ENCODE data around the gene SPATA20. TPM values are rescaled to one million over a fixed set of nuclear protein-coding genes. Genes with fewer than 3 reads are reported as not detected.

The SPATA20 gene
- total RNA-seq, 3 donors from 2014 or later = 52.4 to 62.3 (median 58.4) TPM

GRCh38 chr17:50571681-50572080, 24.7 kb downstream of the SPATA20 start:
- TF ChIP-seq POLR2A (IDR thresholded peaks at IDR 0.05) (no peak), CTCF (IDR thresholded peaks at IDR 0.05) (no peak), POLR2AphosphoS5 (IDR thresholded peaks at IDR 0.05) (no peak)
- intact Hi-C loops (cut with DNase I; ENCODE audit: low total_unique reads) = no loop called here
- Histone ChIP-seq H3K4me1 (no peaks in the 10 kb centered on the region), H3K4me3 (no peak overlapping the region), H3K9me3 (no peaks in the 10 kb centered on the region), H3K27me3 (no peaks in the 10 kb centered on the region), H3K27ac (no peak overlapping the region), H3K36me3 (no peaks in the 10 kb centered on the region)
- DNase-seq (ENCODE audit: low spot score in 2 of 2) = no peak

DNA sequence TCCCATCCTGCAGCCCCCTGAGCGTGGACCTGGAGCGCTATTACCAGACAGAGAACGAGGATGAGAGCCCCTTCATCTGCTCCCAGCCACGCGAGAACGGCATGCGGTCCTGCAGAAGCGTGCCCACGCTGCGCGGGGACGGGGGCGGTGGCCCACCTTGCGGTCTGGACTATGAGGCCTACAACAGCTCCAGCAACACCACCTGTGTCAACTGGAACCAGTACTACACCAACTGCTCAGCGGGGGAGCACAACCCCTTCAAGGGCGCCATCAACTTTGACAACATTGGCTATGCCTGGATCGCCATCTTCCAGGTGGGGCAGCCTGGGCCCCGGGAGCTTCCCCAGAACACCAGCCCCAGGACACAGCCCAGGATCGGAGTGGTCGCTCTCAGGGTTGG, 25.6 kb downstream of the SPATA20 start:
- Histone ChIP-seq H3K36me3 (no peaks in the 10 kb centered on the region), H3K27me3 (no peaks in the 10 kb centered on the region), H3K4me3 (no peak overlapping the region), H3K9me3 (no peaks in the 10 kb centered on the region), H3K27ac (no peak overlapping the region), H3K4me1 (no peaks in the 10 kb centered on the region)
- DNase-seq (ENCODE audit: low spot score in 2 of 2) = no peak
- intact Hi-C loops (cut with DNase I; ENCODE audit: low total_unique reads) = no loop called here
- TF ChIP-seq POLR2AphosphoS5 (IDR thresholded peaks at IDR 0.05) = no peak
- TF ChIP-seq POLR2A (IDR thresholded peaks at IDR 0.05) = no peak
- no peak for TF ChIP-seq CTCF (IDR thresholded peaks at IDR 0.05)

DNA sequence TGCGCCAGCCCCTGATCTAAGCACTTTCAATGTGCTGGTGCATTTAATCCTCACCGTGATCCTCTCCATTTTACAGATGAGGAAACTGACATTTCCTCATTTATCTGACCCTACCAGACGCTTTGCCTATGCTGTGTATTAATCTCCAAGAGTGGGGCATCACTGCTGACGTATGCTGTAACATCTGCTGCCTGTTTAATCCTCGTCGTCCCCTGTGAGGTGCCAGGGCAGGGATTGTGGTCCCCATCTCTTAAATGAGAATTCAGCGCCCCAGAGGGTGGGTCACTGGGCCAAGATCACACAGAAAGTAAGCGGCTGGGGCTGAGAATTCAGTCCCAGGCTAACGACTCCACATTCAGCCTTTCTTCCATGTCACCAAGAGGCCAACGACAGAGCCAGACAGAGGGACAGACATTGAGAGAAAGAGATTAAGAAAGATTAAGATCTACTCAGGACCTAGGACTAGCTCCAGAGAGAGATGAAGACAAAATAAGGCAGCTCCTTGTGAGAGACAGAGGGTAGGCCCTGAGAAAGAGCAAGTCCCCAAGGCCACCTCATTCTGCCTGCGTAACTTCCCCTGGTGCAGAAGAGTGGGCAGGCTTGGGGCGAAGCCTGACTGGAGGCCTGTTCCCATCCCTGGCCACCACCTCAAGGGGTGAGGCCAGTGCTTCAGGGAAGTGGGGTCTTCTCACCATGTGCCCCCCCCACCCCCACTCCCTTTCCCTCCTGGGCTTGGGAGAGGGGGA, 27.1 kb downstream of the SPATA20 start:
- Histone ChIP-seq H3K4me3 (no peak overlapping the region), H3K36me3 (no peaks in the 10 kb centered on the region), H3K9me3 (no peaks in the 10 kb centered on the region), H3K4me1 (no peaks in the 10 kb centered on the region), H3K27me3 (no peaks in the 10 kb centered on the region), H3K27ac (no peak overlapping the region)
- no peak for TF ChIP-seq CTCF (IDR thresholded peaks at IDR 0.05)
- TF ChIP-seq POLR2AphosphoS5 (IDR thresholded peaks at IDR 0.05) = no peak
- TF ChIP-seq POLR2A (IDR thresholded peaks at IDR 0.05) = no peak
- intact Hi-C loops (cut with DNase I; ENCODE audit: low total_unique reads) = no loop called here
- no peak for DNase-seq (ENCODE audit: low spot score in 2 of 2)

DNA sequence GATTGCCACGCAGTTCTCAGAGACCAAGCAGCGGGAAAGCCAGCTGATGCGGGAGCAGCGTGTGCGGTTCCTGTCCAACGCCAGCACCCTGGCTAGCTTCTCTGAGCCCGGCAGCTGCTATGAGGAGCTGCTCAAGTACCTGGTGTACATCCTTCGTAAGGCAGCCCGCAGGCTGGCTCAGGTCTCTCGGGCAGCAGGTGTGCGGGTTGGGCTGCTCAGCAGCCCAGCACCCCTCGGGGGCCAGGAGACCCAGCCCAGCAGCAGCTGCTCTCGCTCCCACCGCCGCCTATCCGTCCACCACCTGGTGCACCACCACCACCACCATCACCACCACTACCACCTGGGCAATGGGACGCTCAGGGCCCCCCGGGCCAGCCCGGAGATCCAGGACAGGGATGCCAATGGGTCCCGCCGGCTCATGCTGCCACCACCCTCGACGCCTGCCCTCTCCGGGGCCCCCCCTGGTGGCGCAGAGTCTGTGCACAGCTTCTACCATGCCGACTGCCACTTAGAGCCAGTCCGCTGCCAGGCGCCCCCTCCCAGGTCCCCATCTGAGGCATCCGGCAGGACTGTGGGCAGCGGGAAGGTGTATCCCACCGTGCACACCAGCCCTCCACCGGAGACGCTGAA, 28.7 kb downstream of the SPATA20 start:
- H3K27me3 ChIP-seq = no peaks in the 10 kb centered on the region
- TF ChIP-seq POLR2AphosphoS5 (IDR thresholded peaks at IDR 0.05) = no peak
- TF ChIP-seq POLR2A (IDR thresholded peaks at IDR 0.05) = no peak
- no peak for TF ChIP-seq CTCF (IDR thresholded peaks at IDR 0.05)
- intact Hi-C loops (cut with DNase I; ENCODE audit: low total_unique reads) = no loop called here
- no peaks in the 10 kb centered on the region for H3K4me1 ChIP-seq
- no peak overlapping the region for H3K27ac ChIP-seq
- H3K4me3 ChIP-seq = no peak overlapping the region
- H3K36me3 ChIP-seq = no peaks in the 10 kb centered on the region
- DNase-seq (ENCODE audit: low spot score in 2 of 2) = no peak
- no peaks in the 10 kb centered on the region for H3K9me3 ChIP-seq

GRCh38 chr17:50576864-50577263, 29.9 kb downstream of the SPATA20 start:
- intact Hi-C loops (cut with DNase I; ENCODE audit: low total_unique reads) = no loop called here
- no peak for DNase-seq (ENCODE audit: low spot score in 2 of 2)
- H3K9me3 ChIP-seq = no peaks in the 10 kb centered on the region
- H3K4me3 ChIP-seq = no peak overlapping the region
- H3K27me3 ChIP-seq = no peaks in the 10 kb centered on the region
- H3K4me1 ChIP-seq = no peaks in the 10 kb centered on the region
- no peak overlapping the region for H3K27ac ChIP-seq
- TF ChIP-seq POLR2A (IDR thresholded peaks at IDR 0.05) (no peak), POLR2AphosphoS5 (IDR thresholded peaks at IDR 0.05) (no peak), CTCF (IDR thresholded peaks at IDR 0.05) (no peak)
- H3K36me3 ChIP-seq = no peaks in the 10 kb centered on the region
